Endodermal cell (in vitro differentiated cells): ENCODE results near the gene AP3D1. TPM values are rescaled to one million over a fixed set of nuclear protein-coding genes. Genes with fewer than 3 reads are reported as not detected.

Source experiments
- DNase-seq: peaks from one replicate; pipeline ENCODE4 v3.0.0-alpha.2; 2017
- H3K27ac ChIP-seq: 2 replicates; pipeline ENCODE4 v1.5.1; 2013; ENCODE audit warnings: mild to moderate bottlenecking, low read depth, low read length, moderate library complexity
- H3K27me3 ChIP-seq: 2 replicates; pipeline ENCODE4 v1.6.1; 2013; ENCODE audit warnings: mild to moderate bottlenecking, low read length, moderate library complexity; ENCODE audit not compliant: insufficient read depth, control insufficient read depth, poor library complexity, severe bottlenecking
- H3K36me3 ChIP-seq: 2 replicates; pipeline ENCODE4 v1.7.0; 2013; ENCODE audit warnings: mild to moderate bottlenecking, low read length, moderate library complexity; ENCODE audit not compliant: control insufficient read depth, insufficient read depth
- H3K4me1 ChIP-seq: one replicate; pipeline ENCODE4 v1.7.0; 2013; ENCODE audit warnings: low read length; ENCODE audit not compliant: control insufficient read depth, insufficient read depth
- H3K4me3 ChIP-seq: 2 replicates; pipeline ENCODE4 v1.5.1; 2013; ENCODE audit warnings: mild to moderate bottlenecking, low read length, moderate library complexity
- H3K9ac ChIP-seq: 2 replicates; pipeline ENCODE4 v1.6.1; 2013; ENCODE audit warnings: mild to moderate bottlenecking, low read length, moderate library complexity; ENCODE audit not compliant: poor library complexity, severe bottlenecking; ENCODE audit errors: extremely low read depth
- H3K9me3 ChIP-seq: 2 replicates; pipeline ENCODE4 v1.6.1; 2013; ENCODE audit warnings: mild to moderate bottlenecking, low read length, moderate library complexity; ENCODE audit not compliant: control insufficient read depth
- H3K27ac Mint-ChIP-seq: 2 replicates; pipeline ENCODE4 v1.8.0; 2020; ENCODE audit warnings: mixed read lengths
- H3K27me3 Mint-ChIP-seq: 2 replicates; pipeline ENCODE4 v1.8.0; 2021; ENCODE audit warnings: mild to moderate bottlenecking, mixed read lengths; ENCODE audit not compliant: insufficient read depth
- H3K36me3 Mint-ChIP-seq: 2 replicates; pipeline ENCODE4 v1.8.0; 2020; ENCODE audit warnings: low read depth, mixed read lengths
- H3K4me1 Mint-ChIP-seq: 2 replicates; pipeline ENCODE4 v1.8.0; 2020; ENCODE audit warnings: mixed read lengths
- H3K4me3 Mint-ChIP-seq: 2 replicates; pipeline ENCODE4 v1.8.0; 2020; ENCODE audit warnings: mild to moderate bottlenecking, moderate library complexity, mixed read lengths
- H3K9me3 Mint-ChIP-seq: 2 replicates; pipeline ENCODE4 v1.8.0; 2020; ENCODE audit warnings: mild to moderate bottlenecking, mixed read lengths
- WGBS, 2 experiments: methylation state at CpG; one replicate each; pipeline versions ENCODE4 v1.1.5 to v1.1.7; 2013; ENCODE audit warnings: missing lambda C conversion rate in 2 of 2, mixed read lengths in 1 of 2; ENCODE audit not compliant: insufficient coverage in 1 of 2, insufficient read length in 1 of 2; 5-methylcytosine and 5-hydroxymethylcytosine counted together
- total RNA-seq, 2 donors: library from RNA; stranded (reverse); fragmentation: NEBNext Ultra II Directional in 1 of 2; extraction: Animal tissue kit (Norgen Biotek cat#: 25700) in 1 of 2; gene quantifications; 2 replicates in 1 of 2; 3 replicates in 1 of 2; pipeline ENCODE4 v1.2.1, GENCODE V29; 2021
- TF ChIP-seq, protein P1 (sequence below): fragments of 200-600 bp; sonication (generic); conservative IDR thresholded peaks from 2 replicates; pipeline ENCODE4 v1.5.0; 2021; ENCODE audit warnings: antibody characterized with exemption, mild to moderate bottlenecking

Gene AP3D1
- total RNA-seq, 2 donors from 2014 or later = 162 to 181 TPM

DNA sequence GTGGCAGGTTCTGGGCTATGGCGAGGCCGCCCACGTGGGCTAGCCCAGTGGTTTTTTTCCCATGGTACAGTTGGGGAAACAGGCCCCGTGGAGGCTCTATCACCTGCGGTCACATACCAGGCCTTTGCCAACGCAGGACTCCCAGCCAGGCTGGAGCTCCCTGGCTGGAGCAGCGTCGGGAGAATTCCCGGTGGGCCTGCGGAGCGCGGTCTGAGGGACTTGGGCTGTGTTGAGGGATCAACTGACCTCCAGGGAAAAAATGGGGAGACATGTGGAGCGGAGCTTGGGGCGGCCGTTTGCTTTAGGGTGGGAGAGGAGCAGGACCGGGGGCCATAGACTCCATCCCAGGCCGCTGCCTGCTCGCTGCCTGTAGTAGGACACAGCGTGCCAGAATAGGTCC is 28.7 kb upstream of the AP3D1 start:
- Histone ChIP-seq H3K27ac (no peak overlapping the region), H3K36me3 (peaks cover 4% of the 10 kb centered on the region), H3K9me3 (no peaks in the 10 kb centered on the region), H3K4me3 (no peak overlapping the region), H3K9ac (no peak overlapping the region), H3K4me1 (no peaks in the 10 kb centered on the region), H3K27me3 (no peaks in the 10 kb centered on the region)
- TF ChIP-seq, protein P1, sequence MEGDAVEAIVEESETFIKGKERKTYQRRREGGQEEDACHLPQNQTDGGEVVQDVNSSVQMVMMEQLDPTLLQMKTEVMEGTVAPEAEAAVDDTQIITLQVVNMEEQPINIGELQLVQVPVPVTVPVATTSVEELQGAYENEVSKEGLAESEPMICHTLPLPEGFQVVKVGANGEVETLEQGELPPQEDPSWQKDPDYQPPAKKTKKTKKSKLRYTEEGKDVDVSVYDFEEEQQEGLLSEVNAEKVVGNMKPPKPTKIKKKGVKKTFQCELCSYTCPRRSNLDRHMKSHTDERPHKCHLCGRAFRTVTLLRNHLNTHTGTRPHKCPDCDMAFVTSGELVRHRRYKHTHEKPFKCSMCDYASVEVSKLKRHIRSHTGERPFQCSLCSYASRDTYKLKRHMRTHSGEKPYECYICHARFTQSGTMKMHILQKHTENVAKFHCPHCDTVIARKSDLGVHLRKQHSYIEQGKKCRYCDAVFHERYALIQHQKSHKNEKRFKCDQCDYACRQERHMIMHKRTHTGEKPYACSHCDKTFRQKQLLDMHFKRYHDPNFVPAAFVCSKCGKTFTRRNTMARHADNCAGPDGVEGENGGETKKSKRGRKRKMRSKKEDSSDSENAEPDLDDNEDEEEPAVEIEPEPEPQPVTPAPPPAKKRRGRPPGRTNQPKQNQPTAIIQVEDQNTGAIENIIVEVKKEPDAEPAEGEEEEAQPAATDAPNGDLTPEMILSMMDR = no peak
- Mint-ChIP-seq H3K4me3 (no peak overlapping the region), H3K27me3 (no peaks in the 10 kb centered on the region), H3K4me1 (no peaks in the 10 kb centered on the region), H3K9me3 (no peaks in the 10 kb centered on the region), H3K27ac (peak overlapping the region; percentile 48), H3K36me3 (peaks cover 17% of the 10 kb centered on the region)
- 96 to 98% methylated on average over 14 to 19 of the region's 19 CpGs for WGBS, 2 experiments
- no peak for DNase-seq

- H3K4me1 ChIP-seq = no peaks in the 10 kb centered on the region
- no peaks in the 10 kb centered on the region for H3K27me3 ChIP-seq
- no peak overlapping the region for H3K4me3 ChIP-seq
- no peak overlapping the region for H3K27ac Mint-ChIP-seq
- no peaks in the 10 kb centered on the region for H3K4me1 Mint-ChIP-seq
- no peaks in the 10 kb centered on the region for H3K27me3 Mint-ChIP-seq
- H3K4me3 Mint-ChIP-seq = no peak overlapping the region
- 96 to 98% methylated on average over 15 to 17 of the region's 17 CpGs for WGBS, 2 experiments
- no peaks in the 10 kb centered on the region for H3K9me3 ChIP-seq
- H3K36me3 ChIP-seq = peaks cover 4% of the 10 kb centered on the region
- peaks cover 10% of the 10 kb centered on the region for H3K36me3 Mint-ChIP-seq
- DNase-seq = no peak
- no peak overlapping the region for H3K9ac ChIP-seq
- no peaks in the 10 kb centered on the region for H3K9me3 Mint-ChIP-seq
- H3K27ac ChIP-seq = no peak overlapping the region
- TF ChIP-seq, protein P1 = no peak
These were observed 27.7 kb upstream of the AP3D1 start for GRCh38 chr19:2179095-2179494.

DNA sequence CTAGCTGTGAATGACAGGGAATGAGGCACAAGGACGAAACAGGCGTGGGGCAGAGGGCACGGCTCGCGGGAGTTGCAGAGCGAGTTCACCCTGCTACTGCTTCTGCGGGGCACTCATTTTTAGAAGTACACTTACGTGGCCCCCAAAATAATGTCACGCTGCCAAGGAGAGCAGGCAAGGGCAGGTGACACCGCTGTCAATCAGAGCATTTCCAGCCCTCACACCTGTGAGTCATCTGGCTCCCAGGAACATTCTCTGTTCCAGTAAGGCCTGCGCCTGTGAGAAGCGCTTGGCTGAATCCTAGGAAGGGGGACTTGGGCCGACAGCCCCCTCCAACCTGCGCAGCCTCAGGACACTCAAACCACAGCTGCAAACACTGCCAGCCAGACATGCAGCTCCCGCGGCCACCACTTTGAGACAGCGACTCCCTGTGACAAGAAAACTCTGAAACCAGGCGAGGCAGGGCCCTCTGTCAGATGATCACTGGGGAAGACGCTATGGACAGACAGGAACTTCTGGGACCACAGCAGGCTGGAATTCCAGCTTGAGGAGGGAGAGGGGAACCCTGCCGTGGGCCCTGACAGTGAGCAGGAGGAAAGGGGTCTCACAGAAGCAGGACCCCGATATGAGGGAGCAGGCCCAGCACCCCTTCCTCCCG is 25.1 kb upstream of the AP3D1 start:
- Histone ChIP-seq H3K9ac (no peak overlapping the region), H3K27me3 (no peaks in the 10 kb centered on the region), H3K4me1 (peaks cover 3% of the 10 kb centered on the region), H3K4me3 (no peak overlapping the region), H3K36me3 (peaks cover 4% of the 10 kb centered on the region), H3K27ac (peak overlapping the region; percentile 17), H3K9me3 (no peaks in the 10 kb centered on the region)
- Mint-ChIP-seq H3K4me3 (no peak overlapping the region), H3K36me3 (peaks cover 5% of the 10 kb centered on the region), H3K27me3 (no peaks in the 10 kb centered on the region), H3K27ac (peak overlapping the region; percentile 75), H3K9me3 (no peaks in the 10 kb centered on the region), H3K4me1 (peaks cover 4% of the 10 kb centered on the region)
- TF ChIP-seq, protein P1 = no peak
- WGBS, 2 experiments = 94% methylated on average over 19 to 22 of the region's 22 CpGs
- DNase-seq = no peak
